ENCODE data around the gene ILKAP. TPM values are rescaled to one million over a fixed set of nuclear protein-coding genes. Genes with fewer than 3 reads are reported as not detected.
A peak's percentile ranks its signal among the peaks of the same experiment; 100 is the strongest.

The ILKAP gene
- total RNA-seq, 1 experiment from 2014 or later = 55.4 TPM

DNA sequence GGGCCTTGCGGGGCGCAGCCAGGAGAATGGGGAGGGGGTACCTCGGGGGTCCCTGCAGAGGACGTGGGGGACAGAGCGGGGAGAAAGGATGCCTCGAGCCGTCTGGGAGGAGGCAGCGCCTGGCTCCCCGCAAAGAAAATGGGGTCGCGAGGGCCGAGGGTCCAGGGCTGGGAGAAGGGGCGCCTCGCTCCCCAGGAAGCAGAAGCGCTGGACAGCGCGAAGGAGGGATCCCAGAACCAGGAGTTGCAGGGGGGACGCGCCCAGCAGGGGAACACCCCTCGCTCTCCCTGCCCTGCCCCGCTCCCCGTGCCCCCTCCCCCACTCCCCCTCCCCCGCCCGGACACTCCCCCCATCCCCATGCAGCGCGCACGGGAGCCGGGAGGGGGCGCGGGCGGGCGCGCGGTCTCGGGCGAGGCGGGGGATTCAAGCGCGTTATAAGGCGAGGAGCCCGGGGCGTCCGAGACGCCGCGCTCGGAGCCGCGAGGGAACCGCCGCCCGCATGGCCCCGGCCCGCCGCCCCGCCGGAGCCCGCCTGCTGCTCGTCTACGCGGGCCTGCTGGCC, 44.9 kb downstream of the ILKAP start, which contains the start of gene ERFE:
TSS of gene ERFE (plus strand) at position 462 of the 562 bp plus-strand sequence. CDS start at position 500, 38 bp downstream.
- Mint-ChIP-seq H3K36me3 (ENCODE audit: insufficient read depth, unreplicated experiment) (no peaks in the 10 kb centered on the region), H3K4me3 (ENCODE audit: low read depth, unreplicated experiment) (peak within 1 kb of the TSS; percentile 45), H3K27me3 (ENCODE audit: unreplicated experiment) (no peaks in the 10 kb centered on the region), H3K4me1 (ENCODE audit: low read depth, unreplicated experiment) (peaks cover 7% of the 10 kb centered on the region), H3K27ac (ENCODE audit: unreplicated experiment) (no peak within 1 kb of the TSS), H3K9me3 (ENCODE audit: low read depth, unreplicated experiment) (no peaks in the 10 kb centered on the region)
- intact Hi-C loops (cut with micrococcal nuclease; ENCODE audit: unreplicated experiment) = no loop called here
- TF ChIP-seq, protein P1, sequence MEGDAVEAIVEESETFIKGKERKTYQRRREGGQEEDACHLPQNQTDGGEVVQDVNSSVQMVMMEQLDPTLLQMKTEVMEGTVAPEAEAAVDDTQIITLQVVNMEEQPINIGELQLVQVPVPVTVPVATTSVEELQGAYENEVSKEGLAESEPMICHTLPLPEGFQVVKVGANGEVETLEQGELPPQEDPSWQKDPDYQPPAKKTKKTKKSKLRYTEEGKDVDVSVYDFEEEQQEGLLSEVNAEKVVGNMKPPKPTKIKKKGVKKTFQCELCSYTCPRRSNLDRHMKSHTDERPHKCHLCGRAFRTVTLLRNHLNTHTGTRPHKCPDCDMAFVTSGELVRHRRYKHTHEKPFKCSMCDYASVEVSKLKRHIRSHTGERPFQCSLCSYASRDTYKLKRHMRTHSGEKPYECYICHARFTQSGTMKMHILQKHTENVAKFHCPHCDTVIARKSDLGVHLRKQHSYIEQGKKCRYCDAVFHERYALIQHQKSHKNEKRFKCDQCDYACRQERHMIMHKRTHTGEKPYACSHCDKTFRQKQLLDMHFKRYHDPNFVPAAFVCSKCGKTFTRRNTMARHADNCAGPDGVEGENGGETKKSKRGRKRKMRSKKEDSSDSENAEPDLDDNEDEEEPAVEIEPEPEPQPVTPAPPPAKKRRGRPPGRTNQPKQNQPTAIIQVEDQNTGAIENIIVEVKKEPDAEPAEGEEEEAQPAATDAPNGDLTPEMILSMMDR (IDR thresholded peaks at IDR 0.05; ENCODE audit: unreplicated experiment) = peak; percentile 83
- DNase-seq = peak; percentile 76
- CTCF ChIA-PET = no interaction called here
- no TSS peak for BruUV-seq (replicated peaks)

DNA sequence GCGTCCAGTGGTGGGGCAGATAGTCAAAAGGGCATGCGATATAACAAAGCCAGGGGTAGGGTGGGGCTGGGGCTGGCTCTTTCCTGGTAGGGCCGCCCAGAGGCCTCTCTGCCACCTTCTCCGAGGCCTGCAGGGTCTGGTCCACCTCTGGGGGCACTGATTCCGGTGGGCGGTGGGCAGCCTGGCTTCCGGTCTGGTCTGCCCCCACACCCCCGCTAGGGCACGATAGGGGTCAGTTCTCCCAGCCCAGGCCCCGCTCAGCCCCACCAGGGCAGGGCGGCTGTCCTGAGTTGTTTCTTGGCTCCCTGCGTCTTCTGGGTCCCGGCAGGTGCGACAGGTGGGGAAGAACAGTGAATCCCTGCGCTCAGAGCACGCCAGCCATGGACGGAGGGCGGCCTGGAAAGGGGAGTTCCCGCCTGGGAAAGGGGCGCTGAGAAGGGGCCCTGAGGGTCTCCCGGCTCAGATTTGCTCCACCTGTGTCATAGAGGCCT, 45.4 kb downstream of the ILKAP start:
- peak overlapping the region; percentile 43 for H3K4me3 Mint-ChIP-seq (ENCODE audit: low read depth, unreplicated experiment)
- intact Hi-C loops (cut with micrococcal nuclease; ENCODE audit: unreplicated experiment) = no loop called here
- TF ChIP-seq, protein P1 (IDR thresholded peaks at IDR 0.05; ENCODE audit: unreplicated experiment) = no peak

DNA sequence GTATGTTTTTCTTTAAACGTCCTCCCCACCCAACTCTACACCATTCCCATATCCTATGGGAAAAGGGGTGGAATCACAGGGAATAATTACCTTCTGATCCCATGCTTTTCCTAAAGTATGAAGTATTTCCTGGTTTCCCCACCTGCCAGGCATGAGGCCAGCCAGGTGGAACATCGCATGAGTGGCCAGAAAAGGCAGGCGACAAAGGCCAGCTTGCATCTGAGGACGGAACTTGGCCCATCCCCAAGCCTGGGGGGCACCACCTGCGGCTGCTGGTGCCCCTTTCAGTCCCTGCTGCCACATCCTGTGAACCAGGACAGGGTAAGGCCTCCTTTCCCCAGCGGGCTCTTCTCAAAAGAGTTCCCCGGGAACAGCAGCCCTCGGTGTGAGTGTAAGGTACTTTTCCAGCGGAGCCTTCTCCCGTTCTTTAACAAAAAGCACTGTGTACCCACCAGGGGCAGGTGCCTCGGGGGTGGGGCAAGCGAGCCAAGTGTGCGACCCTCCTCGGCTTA, 45.9 kb downstream of the ILKAP start:
- DNase-seq = no peak
- no TSS peak for BruUV-seq (replicated peaks)
- CTCF ChIA-PET = no interaction called here
- peaks cover 7% of the 10 kb centered on the region for H3K4me1 Mint-ChIP-seq (ENCODE audit: low read depth, unreplicated experiment)
- H3K27me3 Mint-ChIP-seq (ENCODE audit: unreplicated experiment) = no peaks in the 10 kb centered on the region
- H3K4me3 Mint-ChIP-seq (ENCODE audit: low read depth, unreplicated experiment) = no peak overlapping the region
- no peaks in the 10 kb centered on the region for H3K9me3 Mint-ChIP-seq (ENCODE audit: low read depth, unreplicated experiment)
- TF ChIP-seq, protein P1 (IDR thresholded peaks at IDR 0.05; ENCODE audit: unreplicated experiment) = no peak
- no peak overlapping the region for H3K27ac Mint-ChIP-seq (ENCODE audit: unreplicated experiment)
- intact Hi-C loops (cut with micrococcal nuclease; ENCODE audit: unreplicated experiment) = no loop called here
- H3K36me3 Mint-ChIP-seq (ENCODE audit: insufficient read depth, unreplicated experiment) = no peaks in the 10 kb centered on the region

More for the DNA sequence above, 45.4 kb downstream of the ILKAP start:
- DNase-seq = no peak
- BruUV-seq (replicated peaks) = no TSS peak
- H3K27me3 Mint-ChIP-seq (ENCODE audit: unreplicated experiment) = no peaks in the 10 kb centered on the region
- no peak overlapping the region for H3K27ac Mint-ChIP-seq (ENCODE audit: unreplicated experiment)
- H3K36me3 Mint-ChIP-seq (ENCODE audit: insufficient read depth, unreplicated experiment) = no peaks in the 10 kb centered on the region
- H3K4me1 Mint-ChIP-seq (ENCODE audit: low read depth, unreplicated experiment) = peaks cover 7% of the 10 kb centered on the region
- CTCF ChIA-PET = no interaction called here
- H3K9me3 Mint-ChIP-seq (ENCODE audit: low read depth, unreplicated experiment) = no peaks in the 10 kb centered on the region

GRCh38 chr2:238155761-238156694, 47.5 kb downstream of the ILKAP start:
- CTCF ChIA-PET = no interaction called here
- no peak overlapping the region for H3K4me3 Mint-ChIP-seq (ENCODE audit: low read depth, unreplicated experiment)
- BruUV-seq (replicated peaks) = no TSS peak
- no peak for DNase-seq
- peaks cover 7% of the 10 kb centered on the region for H3K4me1 Mint-ChIP-seq (ENCODE audit: low read depth, unreplicated experiment)
- no peaks in the 10 kb centered on the region for H3K36me3 Mint-ChIP-seq (ENCODE audit: insufficient read depth, unreplicated experiment)
- H3K27ac Mint-ChIP-seq (ENCODE audit: unreplicated experiment) = no peak overlapping the region
- H3K27me3 Mint-ChIP-seq (ENCODE audit: unreplicated experiment) = no peaks in the 10 kb centered on the region
- no peaks in the 10 kb centered on the region for H3K9me3 Mint-ChIP-seq (ENCODE audit: low read depth, unreplicated experiment)
- intact Hi-C loops (cut with micrococcal nuclease; ENCODE audit: unreplicated experiment) = no loop called here
- TF ChIP-seq, protein P1 (IDR thresholded peaks at IDR 0.05; ENCODE audit: unreplicated experiment) = no peak
